ENCODE results near the gene XPO6. TPM values are rescaled to one million over a fixed set of nuclear protein-coding genes. Genes with fewer than 3 reads are reported as not detected.

The XPO6 gene
- total and polyA plus RNA-seq, 5 donors from 2014 or later, result 60.4 to 302 (median 64.9) TPM

DNA sequence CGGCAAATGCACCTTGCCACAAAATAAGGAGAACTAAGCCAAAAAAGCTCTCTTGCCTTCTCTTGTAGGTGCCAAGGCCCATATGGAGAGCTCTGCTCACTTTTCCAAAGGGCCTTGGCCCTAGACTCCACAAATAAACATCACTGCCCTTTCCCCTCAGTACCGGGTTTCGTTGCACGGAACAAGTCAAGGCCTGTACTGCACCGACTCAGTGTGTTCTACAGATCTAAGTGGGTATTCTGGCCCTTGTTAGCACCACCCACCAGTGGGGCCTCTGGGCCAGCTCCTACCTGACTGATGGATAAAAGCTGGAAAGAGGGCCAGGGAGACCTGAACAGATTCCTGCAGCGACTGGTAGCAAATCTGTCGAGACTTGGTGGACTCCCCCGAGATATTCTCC is 104.5 kb downstream of the XPO6 start:
- Histone ChIP-seq H3K36me3 (ENCODE audit: control insufficient read depth, insufficient read depth, low read length) (peaks cover 100% of the 10 kb centered on the region), H3K9me3 (ENCODE audit: control insufficient read depth in 2 of 2, low read length in 2 of 2) (no peaks in the 10 kb centered on the region), H3K4me3 (ENCODE audit: low read depth, low read length) (no peak overlapping the region), H3K27ac (ENCODE audit: insufficient read depth, low read length, poor library complexity, severe bottlenecking) (no peak overlapping the region), H3K4me1 (ENCODE audit: control insufficient read depth, insufficient read depth, low read length, poor library complexity, severe bottlenecking) (no peaks in the 10 kb centered on the region), H3K27me3 (ENCODE audit: control insufficient read depth, insufficient read depth, low read length) (no peaks in the 10 kb centered on the region)
- H3K4me3 Mint-ChIP-seq, result no peak overlapping the region
- peaks cover 69% of the 10 kb centered on the region for H3K36me3 Mint-ChIP-seq
- DNase-seq (no peak), ATAC-seq (ENCODE audit: low read depth in 2 of 2) (no peak)
- peaks cover 0 to 11% (median 10%) of the 10 kb centered on the region in 4 donors for H3K4me1 Mint-ChIP-seq
- peak overlapping the region in 1 of 3 donors; percentile 40 for H3K27ac Mint-ChIP-seq
- no peaks in the 10 kb centered on the region for H3K27me3 Mint-ChIP-seq
- no peaks in the 10 kb centered on the region for H3K9me3 Mint-ChIP-seq

DNA sequence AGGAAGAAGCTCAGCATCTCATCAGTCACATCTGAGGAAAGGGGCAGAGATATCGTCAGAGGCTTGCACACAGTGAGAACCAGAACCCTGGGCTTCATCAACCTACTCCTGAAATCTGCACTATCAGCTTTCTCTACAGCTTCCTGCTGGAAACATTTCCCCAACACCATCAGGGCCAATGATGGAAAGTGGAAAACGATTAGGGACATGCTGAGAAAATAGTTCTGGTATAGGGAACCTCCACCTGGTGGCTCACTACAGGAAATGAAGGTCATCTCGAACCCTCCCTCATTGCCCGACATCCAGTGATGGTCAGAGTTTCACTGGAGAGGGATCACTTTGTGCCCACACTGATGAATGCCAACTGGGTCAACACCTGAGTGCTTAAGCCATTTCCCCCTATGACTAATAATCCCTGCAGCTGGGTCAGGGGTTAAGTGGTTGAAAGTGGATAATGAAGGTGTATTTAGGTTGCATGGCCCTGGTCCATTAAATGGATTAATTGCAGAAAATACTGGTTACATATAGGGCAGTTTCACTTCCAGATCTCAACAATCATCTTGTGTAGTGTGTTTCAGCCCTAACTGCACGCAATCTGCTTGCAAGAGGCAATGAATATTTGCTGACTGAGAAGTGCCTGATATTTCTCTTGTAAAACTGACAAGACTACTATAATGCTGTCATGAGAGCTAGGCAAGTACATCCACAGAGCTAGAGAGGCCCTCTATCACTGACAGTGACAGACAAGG is 105.1 kb downstream of the XPO6 start:
- no peaks in the 10 kb centered on the region for H3K4me1 ChIP-seq (ENCODE audit: control insufficient read depth, insufficient read depth, low read length, poor library complexity, severe bottlenecking)

DNA sequence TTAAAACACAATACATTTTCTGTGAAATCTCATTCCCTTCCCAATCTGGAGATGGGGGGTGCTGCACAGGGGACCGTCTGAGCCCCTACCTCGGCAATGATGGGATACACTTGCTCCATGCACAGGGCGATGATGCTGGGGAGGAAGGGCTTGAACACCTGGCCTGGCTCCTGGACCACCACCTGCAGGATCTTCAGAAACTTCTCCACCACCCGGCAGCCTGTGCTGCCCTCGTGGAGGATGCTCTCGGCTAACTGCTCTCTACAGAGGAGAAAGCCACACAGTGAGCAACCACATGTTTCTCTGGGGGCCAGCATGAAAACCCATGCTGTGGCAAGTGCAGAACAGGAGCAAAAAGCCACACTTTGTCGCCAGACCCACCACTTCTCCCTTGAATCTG is 105.8 kb downstream of the XPO6 start:
- no peak for DNase-seq
- H3K4me1 ChIP-seq (ENCODE audit: control insufficient read depth, insufficient read depth, low read length, poor library complexity, severe bottlenecking), result no peaks in the 10 kb centered on the region
- H3K27me3 ChIP-seq (ENCODE audit: control insufficient read depth, insufficient read depth, low read length), result no peaks in the 10 kb centered on the region
- Mint-ChIP-seq H3K27me3 (no peaks in the 10 kb centered on the region), H3K4me3 (no peak overlapping the region), H3K27ac (no peak overlapping the region), H3K4me1 (peaks cover 0 to 10% (median 8%) of the 10 kb centered on the region in 4 donors), H3K9me3 (no peaks in the 10 kb centered on the region), H3K36me3 (peaks cover 70% of the 10 kb centered on the region)
- peaks cover 100% of the 10 kb centered on the region for H3K36me3 ChIP-seq (ENCODE audit: control insufficient read depth, insufficient read depth, low read length)
- H3K9me3 ChIP-seq (ENCODE audit: control insufficient read depth in 2 of 2, low read length in 2 of 2), result no peaks in the 10 kb centered on the region
- no peak overlapping the region for H3K4me3 ChIP-seq (ENCODE audit: low read depth, low read length)
- ATAC-seq (ENCODE audit: low read depth in 2 of 2), result no peak
- H3K27ac ChIP-seq (ENCODE audit: insufficient read depth, low read length, poor library complexity, severe bottlenecking), result no peak overlapping the region

More for the DNA sequence above, 105.1 kb downstream of the XPO6 start:
- H3K27ac Mint-ChIP-seq, result peak overlapping the region in 1 of 3 donors; percentile 40
- H3K27me3 Mint-ChIP-seq, result no peaks in the 10 kb centered on the region
- no peaks in the 10 kb centered on the region for H3K9me3 Mint-ChIP-seq
- peaks cover 74% of the 10 kb centered on the region for H3K36me3 Mint-ChIP-seq
- H3K4me1 Mint-ChIP-seq, result peaks cover 0 to 11% (median 10%) of the 10 kb centered on the region in 4 donors
- DNase-seq (no peak), ATAC-seq (ENCODE audit: low read depth in 2 of 2) (no peak)
- H3K27ac ChIP-seq (ENCODE audit: insufficient read depth, low read length, poor library complexity, severe bottlenecking), result no peak overlapping the region
- no peak overlapping the region for H3K4me3 ChIP-seq (ENCODE audit: low read depth, low read length)
- H3K4me3 Mint-ChIP-seq, result no peak overlapping the region
- H3K36me3 ChIP-seq (ENCODE audit: control insufficient read depth, insufficient read depth, low read length), result peaks cover 100% of the 10 kb centered on the region
- no peaks in the 10 kb centered on the region for H3K27me3 ChIP-seq (ENCODE audit: control insufficient read depth, insufficient read depth, low read length)
- no peaks in the 10 kb centered on the region for H3K9me3 ChIP-seq (ENCODE audit: control insufficient read depth in 2 of 2, low read length in 2 of 2)

DNA sequence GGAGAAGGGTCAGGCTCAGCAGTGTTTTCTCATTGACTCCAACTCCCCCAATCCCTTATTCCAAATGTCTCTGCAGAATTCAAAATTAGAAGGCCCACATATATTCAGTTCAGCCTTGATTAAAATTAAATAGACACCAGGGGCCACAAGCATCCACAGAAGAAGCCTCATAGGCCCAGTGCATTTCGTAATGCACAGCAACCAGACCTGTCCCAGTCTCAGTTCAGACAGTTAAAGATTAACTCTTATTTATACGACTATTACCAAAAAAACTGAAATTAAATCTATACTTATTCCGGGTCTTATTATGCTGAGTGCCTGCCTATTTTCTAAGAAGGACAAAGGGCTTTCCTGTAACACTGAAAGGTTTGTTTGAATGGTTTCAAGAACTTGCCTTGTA is 106.5 kb downstream of the XPO6 start:
- no peak overlapping the region for H3K4me3 Mint-ChIP-seq
- H3K9me3 Mint-ChIP-seq, result no peaks in the 10 kb centered on the region
- peaks cover 67% of the 10 kb centered on the region for H3K36me3 Mint-ChIP-seq
- Histone ChIP-seq H3K36me3 (ENCODE audit: control insufficient read depth, insufficient read depth, low read length) (peaks cover 100% of the 10 kb centered on the region), H3K4me3 (ENCODE audit: low read depth, low read length) (no peak overlapping the region), H3K27me3 (ENCODE audit: control insufficient read depth, insufficient read depth, low read length) (no peaks in the 10 kb centered on the region), H3K9me3 (ENCODE audit: control insufficient read depth in 2 of 2, low read length in 2 of 2) (no peaks in the 10 kb centered on the region), H3K27ac (ENCODE audit: insufficient read depth, low read length, poor library complexity, severe bottlenecking) (no peak overlapping the region), H3K4me1 (ENCODE audit: control insufficient read depth, insufficient read depth, low read length, poor library complexity, severe bottlenecking) (no peaks in the 10 kb centered on the region)
- H3K27ac Mint-ChIP-seq, result peak overlapping the region in 1 of 3 donors; percentile 34
- DNase-seq (no peak), ATAC-seq (ENCODE audit: low read depth in 2 of 2) (no peak)
- H3K27me3 Mint-ChIP-seq, result no peaks in the 10 kb centered on the region
- H3K4me1 Mint-ChIP-seq, result peaks cover 0 to 8% (median 3%) of the 10 kb centered on the region in 4 donors

DNA sequence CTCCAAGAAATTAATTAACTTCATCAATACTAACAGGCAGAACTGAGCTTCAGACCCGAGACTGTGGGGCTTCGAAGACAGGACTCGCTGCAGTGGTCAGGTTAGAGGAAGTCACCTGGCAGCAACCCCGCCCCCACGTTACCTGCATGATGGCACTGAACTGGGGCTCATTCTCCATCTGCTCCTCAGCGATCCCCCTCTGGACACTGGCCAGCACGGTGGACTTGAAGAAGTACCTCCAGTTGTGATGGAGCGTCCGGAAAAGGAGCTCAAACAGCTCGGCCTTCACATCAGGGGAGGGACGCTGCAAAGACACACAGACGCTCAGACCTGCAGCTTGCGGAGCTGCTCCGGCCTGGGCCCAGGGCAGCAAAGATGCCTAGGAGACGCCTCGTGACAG is 107.4 kb downstream of the XPO6 start:
- DNase-seq (no peak), ATAC-seq (ENCODE audit: low read depth in 2 of 2) (no peak)
- peak overlapping the region in 1 of 3 donors; percentile 69 for H3K27ac Mint-ChIP-seq
- H3K9me3 Mint-ChIP-seq, result no peaks in the 10 kb centered on the region
- Histone ChIP-seq H3K36me3 (ENCODE audit: control insufficient read depth, insufficient read depth, low read length) (peaks cover 98% of the 10 kb centered on the region), H3K9me3 (ENCODE audit: control insufficient read depth in 2 of 2, low read length in 2 of 2) (no peaks in the 10 kb centered on the region), H3K4me1 (ENCODE audit: control insufficient read depth, insufficient read depth, low read length, poor library complexity, severe bottlenecking) (no peaks in the 10 kb centered on the region), H3K4me3 (ENCODE audit: low read depth, low read length) (no peak overlapping the region), H3K27ac (ENCODE audit: insufficient read depth, low read length, poor library complexity, severe bottlenecking) (no peak overlapping the region), H3K27me3 (ENCODE audit: control insufficient read depth, insufficient read depth, low read length) (no peaks in the 10 kb centered on the region)
- peaks cover 65% of the 10 kb centered on the region for H3K36me3 Mint-ChIP-seq
- no peaks in the 10 kb centered on the region for H3K27me3 Mint-ChIP-seq
- H3K4me1 Mint-ChIP-seq, result peaks cover 0 to 8% (median 1%) of the 10 kb centered on the region in 4 donors
- no peak overlapping the region for H3K4me3 Mint-ChIP-seq

DNA sequence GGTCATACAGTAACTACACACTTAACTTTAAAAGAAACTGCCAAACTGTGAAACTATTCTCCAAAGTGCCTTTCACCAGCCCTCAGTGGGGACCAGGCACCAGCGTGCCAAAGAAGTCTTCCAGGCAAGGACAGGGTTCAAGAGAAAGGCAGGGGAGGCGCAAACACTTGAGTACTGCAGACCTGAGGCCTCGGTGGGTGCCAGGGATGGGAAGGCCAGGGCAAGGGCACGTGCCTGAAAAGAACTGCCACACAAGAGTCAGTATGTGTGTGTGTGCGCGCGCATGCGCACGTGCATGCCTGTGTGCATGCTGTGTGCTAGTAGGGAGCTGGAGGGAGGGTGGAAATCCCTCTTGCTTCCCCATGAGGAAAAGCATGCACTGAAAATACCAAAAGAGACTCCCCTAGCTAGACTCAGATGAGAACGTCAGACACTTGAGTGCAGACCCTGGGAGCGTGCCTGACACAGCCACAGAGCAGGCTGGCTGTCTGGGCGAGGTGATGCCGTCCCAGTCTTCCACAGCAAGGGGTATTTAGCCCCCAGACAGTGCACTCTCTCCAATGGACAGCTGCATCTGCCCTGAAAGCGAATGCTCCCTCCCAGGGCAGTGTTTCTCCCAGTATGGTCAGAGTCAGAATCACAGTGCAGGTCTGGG is 108.1 kb downstream of the XPO6 start:
- Histone ChIP-seq H3K27me3 (ENCODE audit: control insufficient read depth, insufficient read depth, low read length) (no peaks in the 10 kb centered on the region), H3K27ac (ENCODE audit: insufficient read depth, low read length, poor library complexity, severe bottlenecking) (no peak overlapping the region), H3K4me1 (ENCODE audit: control insufficient read depth, insufficient read depth, low read length, poor library complexity, severe bottlenecking) (no peaks in the 10 kb centered on the region), H3K9me3 (ENCODE audit: control insufficient read depth in 2 of 2, low read length in 2 of 2) (no peaks in the 10 kb centered on the region), H3K4me3 (ENCODE audit: low read depth, low read length) (no peak overlapping the region), H3K36me3 (ENCODE audit: control insufficient read depth, insufficient read depth, low read length) (peaks cover 98% of the 10 kb centered on the region)
- Mint-ChIP-seq H3K9me3 (no peaks in the 10 kb centered on the region), H3K27me3 (no peaks in the 10 kb centered on the region), H3K4me1 (peaks cover 0 to 5% (median 0%) of the 10 kb centered on the region in 4 donors), H3K4me3 (no peak overlapping the region), H3K27ac (no peak overlapping the region), H3K36me3 (peaks cover 65% of the 10 kb centered on the region)
- no peak for ATAC-seq (ENCODE audit: low read depth in 2 of 2)
- DNase-seq, result no peak

DNA sequence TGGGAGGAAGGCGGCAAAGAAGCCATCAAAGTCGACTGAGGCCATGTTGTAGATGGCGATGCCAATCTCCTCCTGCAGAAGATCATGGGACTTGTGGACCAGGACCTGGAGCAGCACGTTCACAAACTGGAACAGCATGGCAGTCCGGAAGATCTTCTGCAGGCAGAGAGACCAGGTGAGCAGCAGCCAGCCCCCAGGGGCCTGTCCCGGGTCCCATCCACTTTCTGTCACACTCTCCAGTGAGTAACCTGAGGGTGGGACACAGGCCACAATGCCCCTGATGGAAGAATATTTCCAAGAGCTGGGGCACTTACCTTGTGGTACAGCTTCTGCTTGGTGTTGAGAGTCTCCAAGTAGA is 110.3 kb downstream of the XPO6 start:
- no peaks in the 10 kb centered on the region for H3K27me3 Mint-ChIP-seq
- no peak for DNase-seq
- no peaks in the 10 kb centered on the region for H3K4me1 ChIP-seq (ENCODE audit: control insufficient read depth, insufficient read depth, low read length, poor library complexity, severe bottlenecking)
- no peaks in the 10 kb centered on the region for H3K27me3 ChIP-seq (ENCODE audit: control insufficient read depth, insufficient read depth, low read length)
- no peak overlapping the region for H3K27ac ChIP-seq (ENCODE audit: insufficient read depth, low read length, poor library complexity, severe bottlenecking)
- no peak overlapping the region for H3K27ac Mint-ChIP-seq
- H3K4me3 Mint-ChIP-seq, result no peak overlapping the region
- no peak for ATAC-seq (ENCODE audit: low read depth in 2 of 2)
- H3K4me1 Mint-ChIP-seq, result peaks cover 0 to 5% (median 0%) of the 10 kb centered on the region in 4 donors
- peaks cover 59% of the 10 kb centered on the region for H3K36me3 Mint-ChIP-seq
- peaks cover 0 to 2% (median 0%) of the 10 kb centered on the region in 7 donors for H3K9me3 Mint-ChIP-seq
- H3K9me3 ChIP-seq (ENCODE audit: control insufficient read depth in 2 of 2, low read length in 2 of 2), result no peaks in the 10 kb centered on the region
- H3K36me3 ChIP-seq (ENCODE audit: control insufficient read depth, insufficient read depth, low read length), result peaks cover 96% of the 10 kb centered on the region
- no peak overlapping the region for H3K4me3 ChIP-seq (ENCODE audit: low read depth, low read length)

All from CD4-positive, CD25-positive, alpha-beta regulatory T cell (primary cell).